HL-60 (cell line): ENCODE results near the gene POTEJ.
"Not testable (repeated sequence)": the region's sequence is repeated elsewhere in the genome, so short reads cannot be mapped to it uniquely, and the experiment has no call there.

Experiments used
- DNase-seq, 2 experiments: peaks; one replicate each; pipeline ENCODE4 v3.0.0-alpha.2; 2010 to 2020; ENCODE audit warnings: low read depth in 1 of 2, low spot score in 1 of 2
- H3K27ac ChIP-seq: fragments of 250-450 bp; sonication (Bioruptor Pico); replicated peaks from 2 replicates; pipeline ENCODE4 v1.5.1; 2020; ENCODE audit warnings: mild to moderate bottlenecking, moderate library complexity
- H3K27me3 ChIP-seq: fragments of 250-450 bp; sonication (Bioruptor Pico); 2 replicates; pipeline ENCODE4 v1.5.1; 2021; ENCODE audit warnings: mild to moderate bottlenecking, moderate library complexity; ENCODE audit not compliant: insufficient read depth, poor library complexity, severe bottlenecking
- H3K4me3 ChIP-seq: replicated peaks from 2 replicates; pipeline ENCODE4 v1.5.1; 2011; ENCODE audit warnings: mild to moderate bottlenecking, control low read depth, low read length; ENCODE audit not compliant: insufficient read depth

The POTEJ gene

GRCh38 chr2:130592791-130593414, 18.3 kb upstream of the POTEJ start:
- not testable (repeated sequence) for H3K27ac ChIP-seq, DNase-seq, H3K27me3 ChIP-seq, H3K4me3 ChIP-seq

GRCh38 chr2:130594011-130594410, 17.2 kb upstream of the POTEJ start:
- not testable (repeated sequence) for DNase-seq, H3K27ac ChIP-seq, H3K27me3 ChIP-seq, H3K4me3 ChIP-seq

GRCh38 chr2:130596757-130597156, 14.5 kb upstream of the POTEJ start:
- H3K27ac ChIP-seq, H3K27me3 ChIP-seq, H3K4me3 ChIP-seq, DNase-seq: not testable (repeated sequence)

GRCh38 chr2:130597994-130598393, 13.2 kb upstream of the POTEJ start:
- not testable (repeated sequence) for H3K4me3 ChIP-seq, H3K27ac ChIP-seq, DNase-seq, H3K27me3 ChIP-seq

- not testable (repeated sequence) for H3K27ac ChIP-seq, H3K4me3 ChIP-seq, H3K27me3 ChIP-seq, DNase-seq
These were observed 12.8 kb upstream of the POTEJ start for GRCh38 chr2:130598463-130598862.

- not testable (repeated sequence) for DNase-seq, H3K4me3 ChIP-seq, H3K27ac ChIP-seq, H3K27me3 ChIP-seq
These were observed 11.8 kb upstream of the POTEJ start, which contains the start of gene CFC1 for GRCh38 chr2:130599393-130599792. Gene CFC1, minus strand, starts transcription at chr2:130599575. Its CDS starts 288 bp downstream, at chr2:130599287.

- H3K27me3 ChIP-seq, H3K27ac ChIP-seq, DNase-seq, H3K4me3 ChIP-seq: not testable (repeated sequence)
These were observed 11.3 kb upstream of the POTEJ start for GRCh38 chr2:130599926-130600325.

GRCh38 chr2:130601648-130602302, 9.5 kb upstream of the POTEJ start:
- H3K4me3 ChIP-seq, DNase-seq, H3K27me3 ChIP-seq, H3K27ac ChIP-seq: not testable (repeated sequence)

GRCh38 chr2:130608276-130609001, 2.8 kb upstream of the POTEJ start:
- not testable (repeated sequence) for DNase-seq, H3K4me3 ChIP-seq, H3K27ac ChIP-seq, H3K27me3 ChIP-seq

- DNase-seq, H3K27me3 ChIP-seq, H3K4me3 ChIP-seq, H3K27ac ChIP-seq: not testable (repeated sequence)
These were observed 2.0 kb upstream of the POTEJ start for GRCh38 chr2:130609002-130609920.

GRCh38 chr2:130610486-130610885, 754 bp upstream of the POTEJ start:
- not testable (repeated sequence) for H3K27ac ChIP-seq, H3K27me3 ChIP-seq, H3K4me3 ChIP-seq, DNase-seq

GRCh38 chr2:130628784-130629475, 17.7 kb downstream of the POTEJ start:
- not testable (repeated sequence) for H3K27me3 ChIP-seq, H3K27ac ChIP-seq, H3K4me3 ChIP-seq, DNase-seq

GRCh38 chr2:130638973-130639372, 27.7 kb downstream of the POTEJ start:
- H3K27me3 ChIP-seq, DNase-seq, H3K4me3 ChIP-seq, H3K27ac ChIP-seq: not testable (repeated sequence)

GRCh38 chr2:130641688-130642087, 30.4 kb downstream of the POTEJ start:
- not testable (repeated sequence) for H3K27ac ChIP-seq, DNase-seq, H3K27me3 ChIP-seq, H3K4me3 ChIP-seq
